GM21723 (cell line): ENCODE data around the gene PRKAR1B.
"Not testable (repeated sequence)": the region's sequence is repeated elsewhere in the genome, so short reads cannot be mapped to it uniquely, and the experiment has no call there.

ENCODE experiments used
- ATAC-seq: cut with Tn5 transposase; IDR thresholded peaks from one replicate; pipeline ENCODE4 v1.9.1; 2021; ENCODE audit warnings: mild to moderate bottlenecking, moderate library complexity; ENCODE audit not compliant: unreplicated experiment

PRKAR1B gene

GRCh38 chr7:628826-629225 is 98.3 kb downstream of the PRKAR1B start:
- ATAC-seq, result no peak

DNA sequence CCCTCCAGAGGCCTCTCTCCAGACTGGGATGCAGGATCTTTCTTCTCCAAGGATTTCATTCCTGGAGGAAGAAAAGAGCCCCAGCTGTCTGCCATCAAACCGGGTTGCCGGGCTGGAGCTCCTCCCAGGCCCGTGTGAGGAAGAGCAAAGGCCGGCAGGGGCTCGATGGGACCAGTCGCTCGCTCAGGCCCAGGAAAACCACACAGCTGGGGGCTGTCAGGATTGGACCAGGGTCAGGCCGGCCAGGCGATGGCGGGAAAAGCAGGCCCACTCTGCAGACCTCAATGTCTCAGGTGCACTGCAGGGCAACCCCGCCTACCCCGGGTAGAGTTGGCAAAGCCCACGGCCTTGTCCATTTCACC is 98.7 kb downstream of the PRKAR1B start:
- ATAC-seq, result no peak

GRCh38 chr7:627661-628401 is 99.2 kb downstream of the PRKAR1B start:
- no peak for ATAC-seq

GRCh38 chr7:625376-625971 is 101.6 kb downstream of the PRKAR1B start:
- ATAC-seq, result no peak

DNA sequence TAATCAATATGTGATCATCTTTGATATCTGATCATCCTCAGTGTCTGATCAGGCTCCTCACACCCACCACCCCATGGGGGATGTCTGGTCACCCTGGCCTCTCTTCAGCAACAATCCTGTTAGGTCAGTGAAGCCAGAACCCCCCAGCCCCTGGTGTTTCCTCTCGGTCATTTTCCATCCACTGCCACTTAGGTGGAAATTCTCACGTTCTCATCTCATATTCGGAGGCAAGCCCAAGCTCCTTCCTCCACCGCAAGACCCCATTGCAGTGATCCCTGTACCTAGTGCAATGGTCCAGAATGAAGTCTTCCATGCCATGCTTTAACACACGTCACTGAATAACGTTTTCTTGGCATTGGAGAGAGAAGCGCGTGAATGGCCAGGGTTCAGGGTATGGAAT is 103.6 kb downstream of the PRKAR1B start:
- no peak for ATAC-seq

GRCh38 chr7:621572-622285 is 105.4 kb downstream of the PRKAR1B start:
- ATAC-seq, result no peak

- no peak for ATAC-seq
Observed at GRCh38 chr7:620885-621284, 106.2 kb downstream of the PRKAR1B start.

- ATAC-seq, result no peak
Observed at GRCh38 chr7:620056-620455, 107.0 kb downstream of the PRKAR1B start.

GRCh38 chr7:619368-619840 is 107.7 kb downstream of the PRKAR1B start:
- ATAC-seq, result no peak

DNA sequence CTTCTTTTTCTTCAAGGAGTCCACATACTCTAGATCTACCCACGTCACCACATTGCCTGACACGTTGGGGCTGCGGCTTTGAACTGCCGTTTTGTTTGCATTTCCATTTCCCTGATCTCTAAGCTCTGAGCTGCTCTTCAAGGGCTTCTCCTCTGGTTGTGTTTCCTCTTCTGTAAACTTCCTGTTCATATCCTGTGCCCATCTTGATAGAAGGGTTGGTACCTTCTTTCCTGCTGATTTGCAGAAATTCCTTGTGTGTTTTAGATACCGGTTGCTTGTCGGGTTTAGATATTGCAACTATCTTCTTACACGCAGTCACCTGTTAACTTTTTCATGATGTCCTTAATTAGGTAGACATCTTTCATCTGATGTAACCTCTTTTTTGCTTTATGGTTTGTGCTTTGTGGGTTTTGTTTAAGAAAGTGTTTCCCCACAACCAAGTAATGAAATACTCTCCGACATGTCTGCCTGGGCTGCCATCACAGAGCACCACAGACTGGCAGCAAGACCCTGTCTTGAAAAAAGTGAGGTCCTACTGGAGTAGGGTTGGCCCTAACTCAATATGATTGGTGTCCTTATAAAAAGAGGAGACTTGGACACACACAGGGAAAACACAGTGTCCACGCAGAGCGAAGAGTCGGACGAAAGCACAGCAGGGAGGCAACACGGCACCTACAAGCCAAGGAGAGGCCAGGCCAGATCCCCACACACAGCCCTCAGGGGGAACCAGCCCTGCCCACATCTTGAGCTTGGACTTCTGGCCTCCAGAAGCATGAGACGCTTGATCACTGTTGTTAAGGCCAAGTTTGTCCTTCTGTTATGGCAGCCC is 108.3 kb downstream of the PRKAR1B start:
- ATAC-seq, result no peak

- ATAC-seq, result no peak
Observed at GRCh38 chr7:617614-618538, 109.2 kb downstream of the PRKAR1B start.

- no peak for ATAC-seq
Observed at GRCh38 chr7:613442-614140, 113.5 kb downstream of the PRKAR1B start.

GRCh38 chr7:611837-612236 is 115.2 kb downstream of the PRKAR1B start:
- ATAC-seq, result not testable (repeated sequence)

GRCh38 chr7:611281-611810 is 115.7 kb downstream of the PRKAR1B start:
- no peak for ATAC-seq

- ATAC-seq, result no peak
Observed at GRCh38 chr7:610531-611280, 116.4 kb downstream of the PRKAR1B start.

GRCh38 chr7:610141-610530 is 116.9 kb downstream of the PRKAR1B start:
- no peak for ATAC-seq

GRCh38 chr7:609365-609764 is 117.7 kb downstream of the PRKAR1B start:
- no peak for ATAC-seq

DNA sequence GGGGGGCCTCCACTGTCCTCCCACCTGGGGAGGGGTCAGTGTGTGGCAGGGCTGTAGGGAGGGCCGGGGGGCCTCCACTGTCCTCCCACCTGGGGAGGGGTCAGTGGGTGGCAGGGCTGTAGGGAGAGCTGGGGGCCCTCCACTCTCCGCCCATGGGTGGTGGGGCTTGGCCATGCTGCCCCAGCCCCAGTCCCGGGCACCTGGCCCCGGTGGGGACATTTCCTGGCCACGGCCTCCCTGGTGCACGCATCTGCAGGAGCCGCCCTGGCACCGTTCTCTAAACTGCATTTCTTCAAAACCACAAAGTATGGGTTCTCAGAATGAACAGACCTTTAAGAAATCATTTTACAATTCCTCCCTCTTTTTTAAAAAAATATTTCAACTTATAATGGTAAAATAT is 118.1 kb downstream of the PRKAR1B start:
- ATAC-seq, result no peak

DNA sequence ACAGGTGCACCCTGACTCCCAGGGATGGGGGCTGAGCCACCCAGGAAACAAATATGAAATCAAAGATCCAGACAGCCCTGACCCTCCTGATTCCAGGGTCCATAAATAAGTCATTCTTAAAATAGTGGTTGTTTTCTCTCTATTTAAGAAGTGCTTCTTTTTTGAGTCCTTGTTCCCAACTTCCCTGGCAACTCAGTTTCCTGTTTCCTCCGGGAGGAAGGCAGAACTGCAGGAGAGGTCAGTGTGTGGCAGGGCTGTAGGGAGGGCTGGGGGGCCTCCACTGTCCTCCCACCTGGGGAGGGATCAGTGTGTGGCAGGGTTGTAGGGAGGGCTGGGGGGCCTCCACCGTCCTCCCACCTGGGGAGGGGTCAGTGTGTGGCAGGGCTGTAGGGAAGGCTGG is 118.7 kb downstream of the PRKAR1B start:
- ATAC-seq, result no peak
